SK-N-SH treated with all-trans-retinoic acid at 6 μM for 48 hours (cell line): ENCODE measurements around the gene NPR1.

Experiments used
- ATAC-seq: fragments of 200-7000 bp; cut with Tn5 transposase; 3 replicates; pipeline ENCODE4 v1.9.1; 2020; ENCODE audit warnings: mild to moderate bottlenecking, moderate library complexity
- ARNTL ChIP-seq: fragments of 450-650 bp; formaldehyde crosslinking; IDR thresholded peaks from 2 replicates; pipeline ENCODE4 v1.5.0; 2020; ENCODE audit warnings: low read depth, mild to moderate bottlenecking, moderate library complexity, borderline replicate concordance
- BACH2 ChIP-seq: fragments of 250-450 bp; sonication (Bioruptor Pico); IDR thresholded peaks from 2 replicates; pipeline ENCODE4 v1.9.0; 2021; ENCODE audit warnings: mild to moderate bottlenecking, borderline replicate concordance
- CSDC2 ChIP-seq: fragments of 250-450 bp; sonication (Bioruptor Pico); IDR thresholded peaks from 2 replicates; pipeline ENCODE4 v1.5.0; 2020; ENCODE audit warnings: mild to moderate bottlenecking, moderate library complexity
- CSRNP3 ChIP-seq: fragments of 250-450 bp; sonication (Bioruptor Pico); IDR thresholded peaks from 2 replicates; pipeline ENCODE4 v1.5.1; 2021; ENCODE audit warnings: mild to moderate bottlenecking, moderate library complexity
- ESRRG ChIP-seq: fragments of 250-450 bp; sonication (Bioruptor Pico); IDR thresholded peaks from 2 replicates; pipeline ENCODE4 v1.6.1; 2021; ENCODE audit warnings: mild to moderate bottlenecking
- GLIS3 ChIP-seq: fragments of 250-450 bp; sonication (Bioruptor Pico); IDR thresholded peaks from 2 replicates; pipeline ENCODE4 v1.5.0; 2020; ENCODE audit warnings: mild to moderate bottlenecking, moderate library complexity
- ISL1 ChIP-seq: fragments of 250-450 bp; sonication (Bioruptor Pico); IDR thresholded peaks from 2 replicates; pipeline ENCODE4 v2.1.2; 2022; ENCODE audit warnings: mild to moderate bottlenecking, moderate library complexity
- OSR1 ChIP-seq: fragments of 250-450 bp; sonication (Bioruptor Pico); IDR thresholded peaks from 2 replicates; pipeline ENCODE4 v1.8.0; 2022; ENCODE audit warnings: moderate library complexity, mild to moderate bottlenecking, inconsistent platforms
- PATZ1 ChIP-seq: fragments of 250-450 bp; sonication (Bioruptor Pico); IDR thresholded peaks from 2 replicates; pipeline ENCODE4 v1.8.0; 2020; ENCODE audit warnings: mild to moderate bottlenecking, moderate library complexity, borderline replicate concordance
- POU6F1 ChIP-seq: fragments of 250-450 bp; sonication (Bioruptor Pico); IDR thresholded peaks from 2 replicates; pipeline ENCODE4 v1.8.0; 2021; ENCODE audit warnings: low read depth, mild to moderate bottlenecking, moderate library complexity, borderline replicate concordance
- PPARA ChIP-seq: fragments of 250-450 bp; sonication (Bioruptor Pico); IDR thresholded peaks from 2 replicates; pipeline ENCODE4 v1.5.0; 2020; ENCODE audit warnings: mild to moderate bottlenecking, borderline replicate concordance
- SNAI2 ChIP-seq: fragments of 250-450 bp; sonication (Bioruptor Pico); IDR thresholded peaks from 2 replicates; pipeline ENCODE4 v1.5.0; 2020; ENCODE audit warnings: mild to moderate bottlenecking, moderate library complexity
- TCF4 ChIP-seq: fragments of 250-450 bp; sonication (Bioruptor Pico); IDR thresholded peaks from 2 replicates; pipeline ENCODE4 v1.8.0; 2021; ENCODE audit warnings: mild to moderate bottlenecking, moderate library complexity, borderline replicate concordance
- TOX ChIP-seq: fragments of 250-450 bp; sonication (Bioruptor Pico); IDR thresholded peaks from 2 replicates; pipeline ENCODE4 v1.8.0; 2021; ENCODE audit warnings: mild to moderate bottlenecking, moderate library complexity, borderline replicate concordance
- TSHZ2 ChIP-seq: fragments of 250-450 bp; sonication (Bioruptor Pico); IDR thresholded peaks from 2 replicates; pipeline ENCODE4 v1.5.0; 2020; ENCODE audit warnings: mild to moderate bottlenecking, moderate library complexity
- ZC3H10 ChIP-seq: fragments of 250-450 bp; sonication (Bioruptor Pico); IDR thresholded peaks from 2 replicates; pipeline ENCODE4 v1.5.1; 2021; ENCODE audit warnings: mild to moderate bottlenecking, moderate library complexity
- ZFP3 ChIP-seq: fragments of 250-450 bp; sonication (Bioruptor Pico); IDR thresholded peaks from 2 replicates; pipeline ENCODE4 v1.5.0; 2020; ENCODE audit warnings: mild to moderate bottlenecking, moderate library complexity
- ZFP30 ChIP-seq: fragments of 450-650 bp; formaldehyde crosslinking; IDR thresholded peaks from 2 replicates; pipeline ENCODE4 v1.5.0; 2022; ENCODE audit warnings: mild to moderate bottlenecking, moderate library complexity
- ZNF565 ChIP-seq: fragments of 450-650 bp; formaldehyde crosslinking; conservative IDR thresholded peaks from 2 replicates; pipeline ENCODE4 v1.5.0; 2020; ENCODE audit warnings: low read depth, mild to moderate bottlenecking, moderate library complexity
- ZNF70 ChIP-seq: fragments of 450-650 bp; formaldehyde crosslinking; IDR thresholded peaks from 2 replicates; pipeline ENCODE4 v1.5.0; 2020; ENCODE audit warnings: mild to moderate bottlenecking, moderate library complexity
- ZNF8 ChIP-seq: fragments of 450-650 bp; formaldehyde crosslinking; IDR thresholded peaks from 2 replicates; pipeline ENCODE4 v1.5.0; 2020; ENCODE audit warnings: mild to moderate bottlenecking, moderate library complexity
- TF ChIP-seq, protein P1 (sequence below): fragments of 250-450 bp; sonication (Bioruptor Pico); IDR thresholded peaks from 2 replicates; pipeline ENCODE4 v1.5.1; 2020; ENCODE audit warnings: low read depth, mild to moderate bottlenecking, moderate library complexity

The NPR1 gene

GRCh38 chr1:153649137-153649862 is 29.2 kb upstream of the NPR1 start (continued):
- TF ChIP-seq ISL1 (CRISPR knock-in tag) (no peak), PATZ1 (CRISPR knock-in tag) (no peak), TSHZ2 (CRISPR knock-in tag) (no peak), SNAI2 (CRISPR knock-in tag) (no peak), ESRRG (CRISPR knock-in tag) (no peak), OSR1 (CRISPR knock-in tag) (no peak), ZFP3 (CRISPR knock-in tag) (no peak)

DNA sequence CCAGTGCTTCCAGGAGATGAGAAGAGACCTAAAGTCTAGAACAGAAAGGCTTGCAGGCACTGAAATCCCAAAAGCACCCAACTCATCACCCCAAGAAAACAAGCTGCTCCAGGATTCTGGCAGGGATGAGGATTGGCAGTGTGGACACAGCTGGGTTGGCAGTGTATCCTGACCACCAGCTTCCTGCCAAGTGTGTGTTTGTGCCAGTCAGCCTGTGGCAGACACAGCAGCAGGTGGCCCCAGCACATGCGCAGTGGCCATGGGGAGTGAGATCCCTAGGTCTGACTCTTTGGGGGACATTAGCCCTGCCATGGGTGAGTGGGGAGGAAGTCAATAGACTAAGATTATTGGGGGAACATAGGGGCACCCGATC is 28.6 kb upstream of the NPR1 start:
- peak; percentile 11 for ATAC-seq
- no peak for TF ChIP-seq ZNF70 (CRISPR knock-in tag)
- TF ChIP-seq, protein P1, sequence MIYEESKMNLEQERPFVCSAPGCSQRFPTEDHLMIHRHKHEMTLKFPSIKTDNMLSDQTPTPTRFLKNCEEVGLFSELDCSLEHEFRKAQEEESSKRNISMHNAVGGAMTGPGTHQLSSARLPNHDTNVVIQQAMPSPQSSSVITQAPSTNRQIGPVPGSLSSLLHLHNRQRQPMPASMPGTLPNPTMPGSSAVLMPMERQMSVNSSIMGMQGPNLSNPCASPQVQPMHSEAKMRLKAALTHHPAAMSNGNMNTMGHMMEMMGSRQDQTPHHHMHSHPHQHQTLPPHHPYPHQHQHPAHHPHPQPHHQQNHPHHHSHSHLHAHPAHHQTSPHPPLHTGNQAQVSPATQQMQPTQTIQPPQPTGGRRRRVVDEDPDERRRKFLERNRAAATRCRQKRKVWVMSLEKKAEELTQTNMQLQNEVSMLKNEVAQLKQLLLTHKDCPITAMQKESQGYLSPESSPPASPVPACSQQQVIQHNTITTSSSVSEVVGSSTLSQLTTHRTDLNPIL, result no peak
- no peak for TF ChIP-seq CSRNP3
- no peak for TF ChIP-seq TOX
- no peak for TF ChIP-seq PPARA (CRISPR knock-in tag)
- TF ChIP-seq CSDC2 (CRISPR knock-in tag), result no peak
- no peak for TF ChIP-seq SNAI2 (CRISPR knock-in tag)
- no peak for TF ChIP-seq BACH2 (CRISPR knock-in tag)
- TF ChIP-seq ZNF8 (CRISPR knock-in tag), result no peak
- TF ChIP-seq GLIS3 (CRISPR knock-in tag), result no peak

DNA sequence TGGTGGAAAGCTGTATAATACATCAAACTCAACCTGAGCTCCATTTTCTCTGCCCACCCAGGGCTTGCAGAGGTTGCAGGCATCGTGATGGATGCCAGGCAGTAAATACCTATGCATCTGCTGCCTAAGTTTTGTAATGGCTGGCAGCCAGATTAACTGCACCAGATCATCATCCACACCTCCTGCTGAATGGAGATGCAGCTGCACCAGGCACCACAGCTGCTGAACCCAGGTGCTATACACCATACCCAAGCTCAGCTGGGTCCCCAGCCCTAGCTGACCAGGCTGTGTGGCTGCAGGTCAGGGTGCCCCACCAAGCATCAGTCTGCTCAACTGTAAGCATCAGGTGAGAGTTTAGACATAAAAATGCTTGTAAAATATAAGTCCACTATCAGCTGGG is 26.7 kb upstream of the NPR1 start:
- ATAC-seq, result no peak
- TF ChIP-seq ZC3H10 (CRISPR knock-in tag) (no peak), CSDC2 (CRISPR knock-in tag) (no peak), POU6F1 (CRISPR knock-in tag) (no peak), TSHZ2 (CRISPR knock-in tag) (no peak), PPARA (CRISPR knock-in tag) (no peak), ZFP3 (CRISPR knock-in tag) (no peak), ZFP30 (no peak), TCF4 (no peak), ZNF565 (no peak), ZNF70 (CRISPR knock-in tag) (no peak), ARNTL (CRISPR knock-in tag) (no peak), GLIS3 (CRISPR knock-in tag) (no peak), SNAI2 (CRISPR knock-in tag) (no peak), CSRNP3 (no peak), ISL1 (CRISPR knock-in tag) (no peak), BACH2 (CRISPR knock-in tag) (no peak), ESRRG (CRISPR knock-in tag) (no peak)
- TF ChIP-seq, protein P1, result no peak
- TF ChIP-seq, all 23 proteins: peak for 0
